Spleen (tissue), 7 donors: ENCODE data around the gene HOXD8.

ENCODE experiments used
- POLR2A ChIP-seq, 3 donors: fragments of 450-650 bp; IDR thresholded peaks; one replicate each; pipeline ENCODE4 v1.5.1; 2017; ENCODE audit warnings: antibody characterized with exemption in 3 of 3, mild to moderate bottlenecking in 1 of 3
- POLR2AphosphoS5 ChIP-seq, 3 donors: sonication (generic); formaldehyde crosslinking; IDR thresholded peaks; one replicate each; pipeline ENCODE4 v1.5.1; 2017; ENCODE audit warnings: antibody characterized with exemption in 3 of 3
- TF ChIP-seq, protein P1 (sequence below), 11 experiments: fragments of 200-600 bp in 7 of 11; fragments of 450-650 bp in 4 of 11; sonication (generic) in 4 of 11; IDR thresholded peaks in 8 of 11; conservative IDR thresholded peaks in 3 of 11; 1 replicate in 7 of 11; 2 replicates in 4 of 11; pipeline versions ENCODE4 v1.4.0 to v1.8.0; 2016 to 2021; ENCODE audit warnings: antibody characterized with exemption in 11 of 11, inconsistent platforms in 4 of 11, mild to moderate bottlenecking in 1 of 11
- donor health status: DM: no; HTN: no; CAD: no; lungs with moderate emphysema.
- donor health status: DM: no; HTN: no; CAD: no.
- donor health status: DM: no; HTN: no; CAD: no.

DNA sequence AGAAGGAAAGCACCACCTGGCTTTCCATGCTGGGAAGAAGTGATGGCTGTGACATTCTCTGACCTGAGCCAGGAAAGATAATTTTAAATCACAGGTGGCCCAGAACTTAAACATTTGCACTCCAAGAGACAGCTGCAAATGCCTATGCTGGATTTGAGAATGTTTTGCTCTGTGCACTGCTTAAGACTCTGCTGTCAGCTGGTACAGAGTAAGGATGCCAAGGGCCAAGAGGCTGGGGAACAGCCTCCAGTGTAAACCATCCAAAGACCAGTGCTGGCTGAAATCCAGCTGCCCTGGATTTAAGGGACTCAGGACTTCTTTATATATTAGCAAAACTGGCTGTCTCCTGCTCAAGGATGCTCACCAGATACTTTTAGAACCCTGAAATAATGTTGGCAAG is 3.9 kb downstream of the HOXD8 start:
- TF ChIP-seq, protein P1, sequence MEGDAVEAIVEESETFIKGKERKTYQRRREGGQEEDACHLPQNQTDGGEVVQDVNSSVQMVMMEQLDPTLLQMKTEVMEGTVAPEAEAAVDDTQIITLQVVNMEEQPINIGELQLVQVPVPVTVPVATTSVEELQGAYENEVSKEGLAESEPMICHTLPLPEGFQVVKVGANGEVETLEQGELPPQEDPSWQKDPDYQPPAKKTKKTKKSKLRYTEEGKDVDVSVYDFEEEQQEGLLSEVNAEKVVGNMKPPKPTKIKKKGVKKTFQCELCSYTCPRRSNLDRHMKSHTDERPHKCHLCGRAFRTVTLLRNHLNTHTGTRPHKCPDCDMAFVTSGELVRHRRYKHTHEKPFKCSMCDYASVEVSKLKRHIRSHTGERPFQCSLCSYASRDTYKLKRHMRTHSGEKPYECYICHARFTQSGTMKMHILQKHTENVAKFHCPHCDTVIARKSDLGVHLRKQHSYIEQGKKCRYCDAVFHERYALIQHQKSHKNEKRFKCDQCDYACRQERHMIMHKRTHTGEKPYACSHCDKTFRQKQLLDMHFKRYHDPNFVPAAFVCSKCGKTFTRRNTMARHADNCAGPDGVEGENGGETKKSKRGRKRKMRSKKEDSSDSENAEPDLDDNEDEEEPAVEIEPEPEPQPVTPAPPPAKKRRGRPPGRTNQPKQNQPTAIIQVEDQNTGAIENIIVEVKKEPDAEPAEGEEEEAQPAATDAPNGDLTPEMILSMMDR (IDR thresholded peaks at IDR 0.05 in 8 of 11, conservative IDR thresholded peaks at IDR 0.05 in 3 of 11): no peak
- no peak for TF ChIP-seq POLR2A (IDR thresholded peaks at IDR 0.05)
- TF ChIP-seq POLR2AphosphoS5 (IDR thresholded peaks at IDR 0.05): no peak
